Measurements from ENCODE around the gene CACNB4. TPM values are rescaled to one million over a fixed set of nuclear protein-coding genes. Genes with fewer than 3 reads are reported as not detected.

The CACNB4 gene
- total and polyA plus RNA-seq, 2 of the 4 experiments (the other 2 are of a cell fraction), result 0.12 to 0.36 TPM

DNA sequence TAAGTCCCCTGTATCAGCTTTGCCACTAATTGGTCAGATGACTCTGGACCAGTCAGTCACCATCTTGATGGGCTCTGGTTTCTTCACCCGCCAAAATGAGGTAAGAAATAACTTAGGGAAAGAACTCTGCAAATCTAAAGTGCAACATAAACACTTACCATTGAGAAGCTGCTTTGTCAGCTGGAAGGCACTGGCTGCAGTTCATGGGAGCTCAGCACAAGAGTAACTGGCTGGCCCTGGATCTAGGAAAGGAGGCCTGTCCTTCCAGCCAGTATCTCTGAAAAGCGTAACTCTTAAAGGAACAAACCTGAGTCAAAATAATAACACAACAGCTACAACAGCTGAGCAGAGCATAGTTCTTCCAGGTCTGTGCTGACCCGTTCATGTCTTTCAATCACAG is 123.9 kb downstream of the CACNB4 start:
- in situ Hi-C loops (cut with MboI; ENCODE audit: low sequenced_read_pairs), result no loop called here
- no peaks in the 10 kb centered on the region for H3K36me3 ChIP-seq (ENCODE audit: control insufficient read depth, insufficient read depth, low read length)
- no peak overlapping the region for H3K27ac ChIP-seq (ENCODE audit: insufficient read depth, low read length)
- no peak overlapping the region for H3K23ac ChIP-seq (ENCODE audit: low read depth, low read length)
- H2AFZ ChIP-seq (replicated peaks; ENCODE audit: low read length, poor library complexity), result no peak overlapping the region
- no peak overlapping the region for H4K5ac ChIP-seq (ENCODE audit: low read depth, low read length)
- no peak overlapping the region for H2AK9ac ChIP-seq (replicated peaks; ENCODE audit: low read depth, low read length, poor library complexity)
- ChIA-PET POLR2A (ENCODE audit: unreplicated experiment) (no interaction called here), CTCF (no interaction called here)
- no peak for TF ChIP-seq CHD1 (IDR thresholded peaks at IDR 0.05; ENCODE audit: low read depth, low read length)
- TF ChIP-seq RCOR1 (IDR thresholded peaks at IDR 0.05; ENCODE audit: insufficient replicate concordance, low read length), result no peak
- no peak for TF ChIP-seq SMC3 (IDR thresholded peaks at IDR 0.05; ENCODE audit: low read depth, low read length)
- no peak overlapping the region for H3K9ac ChIP-seq (ENCODE audit: low read depth, low read length)
- no peak overlapping the region for H2AK5ac ChIP-seq (ENCODE audit: low read depth, low read length)
- dilution Hi-C loops (cut with HindIII; ENCODE audit: low sequenced_read_pairs, unreplicated experiment), result no loop called here
- H4K20me1 ChIP-seq (ENCODE audit: insufficient read depth, low read length), result no peaks in the 10 kb centered on the region
- WGBS, 2 experiments (ENCODE audit: extremely low coverage in 2 of 2, insufficient read length in 1 of 2), result no CpG with 5 or more reads among the region's 3 CpGs
- H4K8ac ChIP-seq (ENCODE audit: low read depth in 2 of 2, low read length in 2 of 2), result no peak overlapping the region
- no peak overlapping the region for H3K4ac ChIP-seq (ENCODE audit: low read depth, low read length)
- H2BK120ac ChIP-seq (ENCODE audit: low read depth, low read length), result no peak overlapping the region
- no peak overlapping the region for H2BK5ac ChIP-seq (ENCODE audit: low read depth, low read length, poor library complexity, severe bottlenecking)
- no peak overlapping the region for H2BK20ac ChIP-seq (ENCODE audit: low read depth, low read length)
- BruUV-seq (replicated peaks), result no TSS peak
- no peak overlapping the region for H3K14ac ChIP-seq (replicated peaks; ENCODE audit: low read depth, low read length)
- no peak overlapping the region for H3K4me3 ChIP-seq (ENCODE audit: insufficient read depth, low read depth, low read length)
- no peak for ATAC-seq (ENCODE audit: low read depth)
- intact Hi-C loops (cut with micrococcal nuclease), result no loop called here
- H3K4me2 ChIP-seq (ENCODE audit: low read depth, low read length), result no peak overlapping the region
- no peak overlapping the region for H3K56ac ChIP-seq (ENCODE audit: extremely low read depth, insufficient read depth, low read length)
- no peak for DNase-seq
- H3K9me1 ChIP-seq (ENCODE audit: insufficient read depth, low read length), result no peaks in the 10 kb centered on the region
- H3K18ac ChIP-seq (ENCODE audit: low read depth, low read length), result no peak overlapping the region
- H3K9me3 ChIP-seq (ENCODE audit: control insufficient read depth, insufficient read depth, low read length), result no peaks in the 10 kb centered on the region
- no peaks in the 10 kb centered on the region for H3K79me1 ChIP-seq (ENCODE audit: low read depth in 1 of 2, low read length in 2 of 2)
- H3K4me1 ChIP-seq (ENCODE audit: control insufficient read depth, insufficient read depth, low read length), result no peaks in the 10 kb centered on the region
- no peak overlapping the region for H4K91ac ChIP-seq (ENCODE audit: insufficient read depth, low read depth, low read length)
- no peak overlapping the region for H2BK15ac ChIP-seq (ENCODE audit: low read depth, low read length)
- no peaks in the 10 kb centered on the region; the same call in 1 of the 2 replicates for H3K27me3 ChIP-seq (ENCODE audit: control insufficient read depth, insufficient read depth, low read length)
